DOHH2 (cell line): ENCODE measurements around the gene SAV1.
"Not testable (repeated sequence)": the region's sequence is repeated elsewhere in the genome, so short reads cannot be mapped to it uniquely, and the experiment has no call there.

Experiments
- EZH2phosphoT487 ChIP-seq: fragments of 200-600 bp; sonication (generic); IDR thresholded peaks from 2 replicates; pipeline ENCODE4 v1.6.1; 2017; ENCODE audit warnings: borderline replicate concordance, mild to moderate bottlenecking, antibody characterized with exemption, low read length, moderate library complexity, mixed read lengths
- TF ChIP-seq, protein P1 (sequence below): fragments of 200-600 bp; sonication (generic); IDR thresholded peaks from one replicate; pipeline ENCODE4 v1.5.1; 2014; ENCODE audit warnings: antibody characterized with exemption, mild to moderate bottlenecking, low read depth, low read length; ENCODE audit not compliant: poor library complexity, severe bottlenecking

GRCh38 chr14:50694260-50694659 lies 26.2 kb upstream of the SAV1 start:
- TF ChIP-seq, protein P1, sequence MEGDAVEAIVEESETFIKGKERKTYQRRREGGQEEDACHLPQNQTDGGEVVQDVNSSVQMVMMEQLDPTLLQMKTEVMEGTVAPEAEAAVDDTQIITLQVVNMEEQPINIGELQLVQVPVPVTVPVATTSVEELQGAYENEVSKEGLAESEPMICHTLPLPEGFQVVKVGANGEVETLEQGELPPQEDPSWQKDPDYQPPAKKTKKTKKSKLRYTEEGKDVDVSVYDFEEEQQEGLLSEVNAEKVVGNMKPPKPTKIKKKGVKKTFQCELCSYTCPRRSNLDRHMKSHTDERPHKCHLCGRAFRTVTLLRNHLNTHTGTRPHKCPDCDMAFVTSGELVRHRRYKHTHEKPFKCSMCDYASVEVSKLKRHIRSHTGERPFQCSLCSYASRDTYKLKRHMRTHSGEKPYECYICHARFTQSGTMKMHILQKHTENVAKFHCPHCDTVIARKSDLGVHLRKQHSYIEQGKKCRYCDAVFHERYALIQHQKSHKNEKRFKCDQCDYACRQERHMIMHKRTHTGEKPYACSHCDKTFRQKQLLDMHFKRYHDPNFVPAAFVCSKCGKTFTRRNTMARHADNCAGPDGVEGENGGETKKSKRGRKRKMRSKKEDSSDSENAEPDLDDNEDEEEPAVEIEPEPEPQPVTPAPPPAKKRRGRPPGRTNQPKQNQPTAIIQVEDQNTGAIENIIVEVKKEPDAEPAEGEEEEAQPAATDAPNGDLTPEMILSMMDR: not testable (repeated sequence)
- not testable (repeated sequence) for TF ChIP-seq EZH2phosphoT487
